Panc1 (cell line): ENCODE results near the gene KLF11. TPM values are rescaled to one million over a fixed set of nuclear protein-coding genes. Genes with fewer than 3 reads are reported as not detected.

Experiments
- ATAC-seq: fragments of 200-7000 bp; cut with Tn5 transposase; 2 replicates; pipeline ENCODE4 v1.9.1; 2020; ENCODE audit warnings: mild to moderate bottlenecking, moderate library complexity
- BruUV-seq: library from RNA; stranded (reverse); fragments of 400-500 nt; replicated peaks from 2 replicates; lab custom pipeline; 2021; lab: Mats Ljungman, UMichigan
- CTCF ChIA-PET: fragments of 300-600 bp; sonication (Branson Sonifier 250); formaldehyde crosslinking; loops from one replicate; lab custom pipeline; 2022; ENCODE audit warnings: antibody characterized with exemption; lab: Charles Lee
- POLR2A ChIA-PET: fragments of 300-600 bp; sonication (Branson Sonifier 250); formaldehyde crosslinking; loops from one replicate; lab custom pipeline; 2022; ENCODE audit warnings: antibody characterized with exemption; lab: Charles Lee
- DNase-seq: peaks from one replicate; pipeline ENCODE4 v3.0.0-alpha.2; 2010; ENCODE audit warnings: low read depth, low spot score
- H3K27ac ChIP-seq: 2 replicates; pipeline ENCODE4 v1.5.1; 2011; ENCODE audit warnings: mild to moderate bottlenecking, low read length, inconsistent platforms
- H3K27me3 ChIP-seq: fragments of 200-500 bp; sonication (Bioruptor generic); 2 replicates; pipeline ENCODE4 v1.6.0; 2014; ENCODE audit warnings: low read length, inconsistent platforms; ENCODE audit not compliant: control insufficient read depth, insufficient read depth
- H3K36me3 ChIP-seq: fragments of 200-500 bp; sonication (Bioruptor generic); 2 replicates; pipeline ENCODE4 v1.5.1; 2014; ENCODE audit warnings: inconsistent platforms, mild to moderate bottlenecking, low read length, moderate library complexity; ENCODE audit not compliant: control insufficient read depth, insufficient read depth
- H3K4me1 ChIP-seq: 2 replicates; pipeline ENCODE4 v1.5.1; 2011; ENCODE audit warnings: inconsistent platforms, mild to moderate bottlenecking, low read length, moderate library complexity; ENCODE audit not compliant: control insufficient read depth, insufficient read depth
- H3K4me3 ChIP-seq, 2 experiments: 2 replicates each; pipeline ENCODE4 v1.5.1; 2011 to 2012; ENCODE audit warnings: low read depth in 2 of 2, low read length in 2 of 2, mild to moderate bottlenecking in 2 of 2, inconsistent platforms in 1 of 2, moderate library complexity in 1 of 2
- H3K9me3 ChIP-seq: fragments of 200-500 bp; sonication (Bioruptor generic); 2 replicates; pipeline ENCODE4 v1.5.1; 2014; ENCODE audit warnings: low read depth, mild to moderate bottlenecking, inconsistent platforms, low read length, moderate library complexity; ENCODE audit not compliant: control insufficient read depth, insufficient read depth
- CTCF ChIP-seq: fragments of 450-650 bp; IDR thresholded peaks from 2 replicates; pipeline ENCODE4 v1.5.1; 2017; ENCODE audit warnings: mild to moderate bottlenecking
- POLR2AphosphoS5 ChIP-seq: IDR thresholded peaks from 2 replicates; pipeline ENCODE4 v1.6.1; 2012; ENCODE audit warnings: mild to moderate bottlenecking, low read depth, low read length, moderate library complexity
- REST ChIP-seq, 2 experiments: IDR thresholded peaks; 2 replicates each; pipeline ENCODE4 v1.6.1; 2011 to 2012; ENCODE audit warnings: low read depth in 2 of 2, control low read depth in 1 of 2, low read length in 1 of 2, mild to moderate bottlenecking in 1 of 2, moderate library complexity in 1 of 2; ENCODE audit not compliant: insufficient read depth in 1 of 2
- SIN3A ChIP-seq: IDR thresholded peaks from 2 replicates; pipeline ENCODE4 v1.6.1; 2012; ENCODE audit warnings: low read depth, mild to moderate bottlenecking, low read length, moderate library complexity, borderline replicate concordance; ENCODE audit not compliant: insufficient read depth
- TCF7L2 ChIP-seq: IDR thresholded peaks from 2 replicates; pipeline ENCODE4 v1.6.1; 2011; ENCODE audit warnings: mild to moderate bottlenecking, low read depth, low read length, inconsistent platforms
- in situ Hi-C: cut with HindIII; loops from 2 replicates; pipeline ENCODE4 v1.10.0; 2016; ENCODE audit warnings: low sequenced_read_pairs, low pct_unique_long_range_greater_than_20kb
- intact Hi-C: fragments of 100-400 bp; cut with micrococcal nuclease; formaldehyde crosslinking; loops from one replicate; pipeline ENCODE4 v1.10.0; 2022; ENCODE audit not compliant: unreplicated experiment
- total RNA-seq: library from RNA; stranded (reverse); gene quantifications from one replicate; pipeline ENCODE4 v1.2.1, GENCODE V29; 2021; ENCODE audit not compliant: unreplicated experiment

Gene KLF11
- total RNA-seq, 1 experiment from 2014 or later, result 23.7 TPM

- no peaks in the 10 kb centered on the region for H3K27me3 ChIP-seq
- no peak for TF ChIP-seq CTCF
- no peak for TF ChIP-seq TCF7L2
- TF ChIP-seq POLR2AphosphoS5, result no peak
- peaks cover 12% of the 10 kb centered on the region for H3K4me1 ChIP-seq
- BruUV-seq, result no TSS peak
- no peak; the same call in 1 of the 2 replicates for ATAC-seq
- H3K36me3 ChIP-seq, result no peaks in the 10 kb centered on the region
- ChIA-PET CTCF (interaction anchor here (0.8 to 1.9 kb wide), 3 partner anchors 11 to 190 kb away, joined by 3 to 10 read pairs (median 4); no protein-coding TSS in a partner anchor), POLR2A (no interaction called here)
- H3K9me3 ChIP-seq, result no peaks in the 10 kb centered on the region
- no peak overlapping the region for H3K4me3 ChIP-seq
- peak overlapping the region; percentile 85 for H3K27ac ChIP-seq
- DNase-seq, result no peak
- in situ Hi-C loops, result no loop called here
- intact Hi-C loops, result no loop called here
Observed at GRCh38 chr2:10035633-10036032, 7.7 kb upstream of the KLF11 start.

GRCh38 chr2:10036095-10036884, 7.1 kb upstream of the KLF11 start:
- Histone ChIP-seq H3K27ac (peak overlapping the region; percentile 85), H3K36me3 (no peaks in the 10 kb centered on the region), H3K27me3 (no peaks in the 10 kb centered on the region), H3K4me1 (peaks cover 12% of the 10 kb centered on the region), H3K4me3 (no peak overlapping the region), H3K9me3 (no peaks in the 10 kb centered on the region)
- CTCF ChIA-PET, result interaction anchor here (0.5 to 1.9 kb wide), 4 partner anchors 10 to 52 kb away, joined by 3 to 10 read pairs (median 4); no protein-coding TSS in a partner anchor
- in situ Hi-C loops, result no loop called here
- intact Hi-C loops, result no loop called here
- no TSS peak for BruUV-seq
- no peak for TF ChIP-seq TCF7L2
- peak; percentile 35; the same call in 1 of the 2 replicates for TF ChIP-seq POLR2AphosphoS5
- peak; percentile 84 for TF ChIP-seq CTCF
- DNase-seq (peak; percentile 17), ATAC-seq (peak; percentile 89)
- POLR2A ChIA-PET, result no interaction called here

- H3K27ac ChIP-seq, result peak overlapping the region; percentile 44; the same call in 1 of the 2 replicates
- intact Hi-C loops (no loop called here), in situ Hi-C loops (no loop called here)
- no TSS peak for BruUV-seq
- H3K4me3 ChIP-seq, result no peak overlapping the region
- ChIA-PET POLR2A (interaction anchor here (1.0 kb wide), 1 partner anchor 194 kb away, joined by 3 read pairs; no protein-coding TSS in a partner anchor), CTCF (interaction anchor here (0.7 kb wide), 1 partner anchor 11 kb away, joined by 3 read pairs; no protein-coding TSS in a partner anchor)
- ATAC-seq (no peak), DNase-seq (no peak)
- H3K4me1 ChIP-seq, result peaks cover 18% of the 10 kb centered on the region
- H3K27me3 ChIP-seq, result no peaks in the 10 kb centered on the region
- no peaks in the 10 kb centered on the region for H3K36me3 ChIP-seq
- no peaks in the 10 kb centered on the region for H3K9me3 ChIP-seq
- TF ChIP-seq POLR2AphosphoS5 (no peak), SIN3A (no peak), TCF7L2 (no peak), CTCF (no peak), REST (IDR thresholded peaks at IDR 0.05; ENCODE audit: insufficient read depth in 1 of 2, low read depth in 2 of 2, low read length in 1 of 2) (no peak)
Observed at GRCh38 chr2:10038123-10038522, 5.2 kb upstream of the KLF11 start.
